HG02973 (cell line): ENCODE results near the gene RPUSD1.
"Not testable (repeated sequence)": the region's sequence is repeated elsewhere in the genome, so short reads cannot be mapped to it uniquely, and the experiment has no call there.

ENCODE experiments used
- ATAC-seq: cut with Tn5 transposase; IDR thresholded peaks from one replicate; pipeline ENCODE4 v1.9.1; 2021; ENCODE audit warnings: moderate library complexity; ENCODE audit not compliant: unreplicated experiment

The RPUSD1 gene

GRCh38 chr16:751152-752006 is 36.8 kb downstream of the RPUSD1 start:
- no peak for ATAC-seq

- no peak for ATAC-seq
Measured at GRCh38 chr16:750485-750884, 37.7 kb downstream of the RPUSD1 start.

GRCh38 chr16:749010-749409 is 39.2 kb downstream of the RPUSD1 start:
- ATAC-seq, result no peak

- ATAC-seq, result no peak
Measured at GRCh38 chr16:747978-748746, 40.0 kb downstream of the RPUSD1 start.

- no peak for ATAC-seq
Measured at GRCh38 chr16:746637-747036, 41.5 kb downstream of the RPUSD1 start.

- ATAC-seq, result no peak
Measured at GRCh38 chr16:745739-746138, 42.4 kb downstream of the RPUSD1 start.

- ATAC-seq, result no peak
Measured at GRCh38 chr16:743794-744500, 44.2 kb downstream of the RPUSD1 start.

GRCh38 chr16:742894-743293 is 45.3 kb downstream of the RPUSD1 start:
- not testable (repeated sequence) for ATAC-seq

GRCh38 chr16:741986-742629 is 46.1 kb downstream of the RPUSD1 start:
- ATAC-seq, result no peak

GRCh38 chr16:740764-741505 is 47.2 kb downstream of the RPUSD1 start, which contains the start of gene CIAO3:
Gene CIAO3, minus strand, starts transcription at chr16:740997. Its CDS starts 12 bp downstream, at chr16:740985.
- ATAC-seq, result peak; percentile 81

GRCh38 chr16:740459-740763 is 47.8 kb downstream of the RPUSD1 start:
- ATAC-seq, result no peak

- ATAC-seq, result no peak
Measured at GRCh38 chr16:739560-740458, 48.4 kb downstream of the RPUSD1 start.

GRCh38 chr16:736936-737481 is 51.2 kb downstream of the RPUSD1 start:
- ATAC-seq, result no peak

- ATAC-seq, result no peak
Measured at GRCh38 chr16:735982-736453, 52.2 kb downstream of the RPUSD1 start.

- no peak for ATAC-seq
Measured at GRCh38 chr16:734981-735881, 53.0 kb downstream of the RPUSD1 start.
